A673 (cell line): ENCODE data around the gene ANKK1. TPM values are rescaled to one million over a fixed set of nuclear protein-coding genes. Genes with fewer than 3 reads are reported as not detected.

Experiments used
- BruUV-seq: library from RNA; stranded (reverse); fragments of 400-500 nt; replicated peaks from 2 replicates; lab custom pipeline; 2021; lab: Mats Ljungman, UMichigan
- CTCF ChIA-PET: fragments of 300-600 bp; sonication (Branson Sonifier 250); formaldehyde crosslinking; loops from one replicate; lab custom pipeline; 2022; ENCODE audit warnings: antibody characterized with exemption; lab: Charles Lee
- POLR2A ChIA-PET: fragments of 300-600 bp; sonication (Branson Sonifier 250); formaldehyde crosslinking; loops from one replicate; lab custom pipeline; 2022; ENCODE audit warnings: antibody characterized with exemption; ENCODE audit not compliant: low non-redundant PET; lab: Charles Lee
- DNase-seq: peaks from one replicate; pipeline ENCODE4 v3.0.0-alpha.2; 2015; ENCODE audit warnings: low spot score
- H3K27ac ChIP-seq: fragments of 200-600 bp; sonication (generic); 2 replicates; pipeline ENCODE4 v1.5.1; 2016; ENCODE audit warnings: mixed run types, low read depth, mild to moderate bottlenecking, mixed read lengths, antibody characterized with exemption, low read length; ENCODE audit not compliant: poor library complexity, severe bottlenecking
- H3K27me3 ChIP-seq: fragments of 200-600 bp; sonication (generic); replicated peaks from 2 replicates; pipeline ENCODE4 v1.6.1; 2017; ENCODE audit warnings: mixed run types, low read depth, mild to moderate bottlenecking, mixed read lengths, antibody characterized with exemption, low read length; ENCODE audit not compliant: insufficient read depth, poor library complexity
- H3K36me3 ChIP-seq: fragments of 200-600 bp; sonication (generic); 2 replicates; pipeline ENCODE4 v1.6.1; 2016; ENCODE audit warnings: mixed run types, mild to moderate bottlenecking, mixed read lengths, antibody characterized with exemption, low read length; ENCODE audit not compliant: insufficient read depth, poor library complexity, severe bottlenecking
- H3K4me1 ChIP-seq: fragments of 200-600 bp; sonication (generic); 2 replicates; pipeline ENCODE4 v1.6.1; 2017; ENCODE audit warnings: mixed run types, mild to moderate bottlenecking, mixed read lengths, antibody characterized with exemption, low read length; ENCODE audit not compliant: insufficient read depth, poor library complexity, severe bottlenecking
- H3K4me3 ChIP-seq: fragments of 200-600 bp; sonication (generic); 2 replicates; pipeline ENCODE4 v1.5.1; 2016; ENCODE audit warnings: low read depth, mixed run types, mild to moderate bottlenecking, mixed read lengths, low read length; ENCODE audit not compliant: poor library complexity, severe bottlenecking
- H3K9me3 ChIP-seq: fragments of 200-600 bp; sonication (generic); 2 replicates; pipeline ENCODE4 v1.6.1; 2016; ENCODE audit warnings: mixed run types, low read depth, mild to moderate bottlenecking, mixed read lengths, antibody characterized with exemption, low read length; ENCODE audit not compliant: poor library complexity, severe bottlenecking
- CTCF ChIP-seq: fragments of 300-800, 200-600 bp; sonication (generic); conservative IDR thresholded peaks from 2 replicates; pipeline ENCODE4 v1.5.1; 2017; ENCODE audit warnings: low read depth, mild to moderate bottlenecking, antibody characterized with exemption, low read length, moderate library complexity, mixed read lengths
- EZH2 ChIP-seq: fragments of 200-600 bp; sonication (generic); IDR thresholded peaks from 2 replicates; pipeline ENCODE4 v1.6.1; 2017; ENCODE audit warnings: borderline replicate concordance, low read depth, mild to moderate bottlenecking, mixed read lengths, antibody characterized with exemption, low read length; ENCODE audit not compliant: poor library complexity, severe bottlenecking
- intact Hi-C: fragments of 100-400 bp; cut with micrococcal nuclease; formaldehyde crosslinking; loops from one replicate; pipeline ENCODE4 v1.10.0; 2022; ENCODE audit not compliant: unreplicated experiment
- total RNA-seq: library from RNA; stranded (reverse); gene quantifications from 2 replicates; pipeline ENCODE4 v1.2.3, GENCODE V29; 2021

Gene ANKK1
- total RNA-seq, 1 experiment from 2014 or later, result 0.43 TPM

- H3K36me3 ChIP-seq, result no peaks in the 10 kb centered on the region
- H3K4me3 ChIP-seq, result no peak overlapping the region
- intact Hi-C loops, result loop anchor here (5.0 kb wide), 1 partner anchor 157 kb away; no protein-coding TSS in a partner anchor
- BruUV-seq, result no TSS peak
- no peak overlapping the region for H3K27ac ChIP-seq
- DNase-seq, result no peak
- TF ChIP-seq EZH2 (no peak), CTCF (no peak)
- CTCF ChIA-PET, result no interaction called here
- H3K4me1 ChIP-seq, result no peaks in the 10 kb centered on the region
- no peaks in the 10 kb centered on the region for H3K27me3 ChIP-seq
- POLR2A ChIA-PET, result no interaction called here
- no peaks in the 10 kb centered on the region for H3K9me3 ChIP-seq
Observed at GRCh38 chr11:113375402-113375801, 12.2 kb upstream of the ANKK1 start.

GRCh38 chr11:113376156-113376555 is 11.4 kb upstream of the ANKK1 start:
- Histone ChIP-seq H3K4me1 (no peaks in the 10 kb centered on the region), H3K36me3 (no peaks in the 10 kb centered on the region), H3K4me3 (no peak overlapping the region), H3K27me3 (no peaks in the 10 kb centered on the region), H3K9me3 (no peaks in the 10 kb centered on the region), H3K27ac (no peak overlapping the region)
- ChIA-PET POLR2A (no interaction called here), CTCF (interaction anchor here (0.6 to 1.0 kb wide), 2 partner anchors 21 to 788 kb away, joined by 3 read pairs; no protein-coding TSS in a partner anchor)
- no TSS peak for BruUV-seq
- TF ChIP-seq EZH2 (no peak), CTCF (no peak)
- no peak for DNase-seq
- intact Hi-C loops, result loop anchor here (5.0 kb wide), 1 partner anchor 156 kb away; no protein-coding TSS in a partner anchor

- Histone ChIP-seq H3K4me1 (no peaks in the 10 kb centered on the region), H3K27ac (no peak overlapping the region), H3K27me3 (no peaks in the 10 kb centered on the region), H3K9me3 (no peaks in the 10 kb centered on the region), H3K4me3 (no peak overlapping the region), H3K36me3 (no peaks in the 10 kb centered on the region)
- BruUV-seq, result no TSS peak
- TF ChIP-seq EZH2 (no peak), CTCF (no peak)
- POLR2A ChIA-PET, result no interaction called here
- intact Hi-C loops, result loop anchor here (5.0 kb wide), 1 partner anchor 154 kb away; no protein-coding TSS in a partner anchor
- CTCF ChIA-PET, result no interaction called here
- DNase-seq, result peak; percentile 33
Observed at GRCh38 chr11:113377681-113378412, 9.7 kb upstream of the ANKK1 start.
